GM19463 (cell line): ENCODE results near the gene TMEM117.
"Not testable (repeated sequence)": the region's sequence is repeated elsewhere in the genome, so short reads cannot be mapped to it uniquely, and the experiment has no call there.

Experiments
- ATAC-seq: cut with Tn5 transposase; IDR thresholded peaks from one replicate; pipeline ENCODE4 v1.9.1; 2021; ENCODE audit warnings: mild to moderate bottlenecking, moderate library complexity; ENCODE audit not compliant: unreplicated experiment

The TMEM117 gene

DNA sequence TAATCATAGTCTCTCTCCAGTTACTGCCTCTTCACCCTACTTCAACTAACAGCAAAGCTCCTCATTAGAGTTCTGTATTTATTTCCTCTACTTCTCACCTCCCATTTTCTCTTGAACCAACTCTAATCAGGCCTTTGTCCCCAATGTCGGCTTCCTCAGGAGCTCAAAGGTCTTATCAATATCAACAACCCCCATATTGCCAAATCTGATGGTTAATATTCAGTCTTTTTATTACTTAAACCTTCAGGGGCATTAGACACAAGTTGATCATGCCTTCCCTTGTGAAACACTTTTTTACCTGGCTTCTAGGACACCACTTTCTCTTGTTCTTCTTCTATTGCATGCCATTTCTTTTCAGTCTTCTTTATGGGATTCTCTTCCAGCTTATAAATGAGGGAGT lies 531.3 kb downstream of the TMEM117 start:
- no peak for ATAC-seq

DNA sequence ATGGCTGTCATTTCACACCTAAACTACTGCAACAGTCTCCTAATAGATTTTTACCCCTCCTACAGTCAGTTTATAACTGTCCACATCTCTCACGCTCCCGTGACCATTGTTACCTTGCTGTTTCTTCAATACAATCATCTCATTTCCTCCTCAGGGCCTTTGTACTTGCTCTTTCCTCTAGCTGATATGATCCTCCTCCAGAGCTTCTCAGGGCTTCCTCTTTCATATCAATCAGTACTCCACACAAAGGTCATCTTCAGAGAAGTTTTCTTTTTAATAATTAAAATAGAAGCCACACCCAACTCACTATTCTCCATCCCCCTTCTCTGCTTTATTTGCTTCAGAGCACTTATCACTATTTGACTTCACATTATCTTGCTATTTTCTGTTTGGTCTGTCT lies 532.0 kb downstream of the TMEM117 start:
- ATAC-seq: no peak

DNA sequence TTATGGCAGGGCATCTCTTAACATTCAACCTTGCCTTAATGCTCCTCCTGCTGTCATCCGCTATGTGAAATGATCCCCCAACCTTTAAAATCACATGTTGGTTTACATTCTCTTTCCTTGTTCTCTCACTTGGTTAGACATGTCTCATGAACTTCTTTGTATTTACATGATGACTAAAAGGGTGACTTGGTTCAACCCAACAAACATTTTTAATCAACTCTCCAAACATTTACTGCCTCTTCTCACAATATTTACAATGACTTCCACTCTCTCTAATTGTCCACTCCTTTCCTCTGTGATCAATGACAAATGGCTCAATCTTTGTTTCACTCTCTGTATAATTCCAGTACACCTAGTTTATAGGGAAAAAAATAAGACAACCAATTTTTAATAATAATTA lies 534.1 kb downstream of the TMEM117 start:
- no peak for ATAC-seq

DNA sequence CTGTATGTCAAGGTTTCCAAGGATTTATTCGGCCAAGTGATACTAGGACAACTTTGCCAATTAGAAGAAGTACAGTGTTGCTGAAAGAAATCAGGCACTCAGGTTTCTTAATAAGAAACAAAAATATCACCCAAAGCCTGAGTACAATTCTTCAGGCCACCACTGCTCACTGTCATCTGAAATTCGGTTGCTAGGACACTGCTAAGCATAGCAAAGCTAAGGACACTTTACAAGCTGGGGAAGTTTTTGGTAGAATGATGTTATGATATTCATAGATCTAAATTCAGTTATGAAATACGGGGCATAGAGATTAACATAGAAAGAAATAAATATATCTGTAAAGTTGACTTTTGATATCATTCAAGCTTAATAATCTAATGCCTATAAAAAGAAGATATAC lies 535.1 kb downstream of the TMEM117 start:
- ATAC-seq: no peak

DNA sequence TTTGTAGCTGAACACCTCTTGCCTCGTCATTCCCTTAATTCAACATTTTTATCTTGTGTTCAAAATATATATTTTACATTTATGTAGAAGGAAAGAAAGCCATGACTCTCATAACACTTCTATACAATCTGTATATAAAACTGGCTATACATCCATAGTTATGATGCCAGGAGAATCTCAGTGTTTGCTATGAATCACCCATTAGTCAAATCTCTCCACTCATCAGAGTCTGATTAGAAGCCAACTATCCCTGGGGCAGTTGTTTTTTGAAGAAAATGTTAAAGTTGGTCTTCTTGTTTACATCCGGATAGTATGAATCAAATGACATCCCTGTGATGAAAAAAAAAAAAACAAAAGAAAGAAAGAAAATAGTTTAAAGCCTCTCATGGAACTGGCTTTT lies 536.4 kb downstream of the TMEM117 start:
- no peak for ATAC-seq

DNA sequence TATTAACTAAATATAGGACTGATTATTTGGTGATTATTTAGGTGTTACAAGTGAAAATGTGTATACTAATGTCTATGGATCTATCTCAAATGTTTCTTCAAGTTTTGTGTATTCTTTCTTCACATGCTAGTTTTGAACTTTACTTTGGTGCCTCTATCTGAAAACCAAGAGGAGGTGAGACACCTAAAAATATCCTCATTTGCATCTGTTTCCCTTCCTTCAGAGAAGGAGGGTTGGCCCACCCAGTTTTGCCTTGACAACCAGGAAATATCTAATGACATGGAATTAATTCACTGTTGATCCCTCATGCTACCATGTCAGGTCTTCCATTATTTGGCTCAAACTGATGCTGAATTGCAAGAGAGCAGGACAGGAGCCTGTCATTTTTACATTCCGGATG lies 539.8 kb downstream of the TMEM117 start:
- ATAC-seq: no peak

DNA sequence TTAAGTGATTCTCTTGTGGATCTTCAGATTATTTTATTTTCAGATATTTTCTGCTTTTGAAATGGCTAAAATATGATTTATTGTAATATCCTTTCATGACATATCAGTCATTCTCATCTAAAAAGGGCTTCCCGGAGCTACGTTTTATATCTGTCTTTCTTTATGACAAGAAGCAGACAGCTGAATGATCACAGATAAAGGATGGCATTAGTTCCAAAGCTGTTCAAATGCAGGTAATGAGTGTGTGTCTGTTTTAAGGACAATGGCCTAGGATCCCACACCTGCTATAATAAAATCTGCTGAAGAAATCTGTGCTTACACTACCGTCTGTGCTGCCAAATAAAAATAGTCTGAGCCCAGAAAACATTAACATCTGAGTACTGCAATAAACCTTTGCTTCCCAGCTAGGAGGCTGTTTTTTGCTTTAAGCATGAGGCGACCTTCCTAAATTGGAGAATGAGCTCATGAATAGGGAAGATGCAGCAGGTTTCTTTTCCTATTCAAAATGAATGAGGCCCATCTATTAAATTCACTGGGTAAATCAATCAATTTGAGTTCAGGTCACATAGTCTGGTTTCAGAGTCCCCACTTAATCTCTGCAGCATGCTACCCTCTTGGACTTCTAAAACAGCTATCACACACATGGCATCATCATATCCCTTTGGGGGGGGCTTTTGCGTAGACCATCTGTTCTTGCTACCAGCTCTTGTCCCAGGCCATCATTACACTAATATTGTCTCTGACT lies 541.7 kb downstream of the TMEM117 start:
- ATAC-seq: no peak

DNA sequence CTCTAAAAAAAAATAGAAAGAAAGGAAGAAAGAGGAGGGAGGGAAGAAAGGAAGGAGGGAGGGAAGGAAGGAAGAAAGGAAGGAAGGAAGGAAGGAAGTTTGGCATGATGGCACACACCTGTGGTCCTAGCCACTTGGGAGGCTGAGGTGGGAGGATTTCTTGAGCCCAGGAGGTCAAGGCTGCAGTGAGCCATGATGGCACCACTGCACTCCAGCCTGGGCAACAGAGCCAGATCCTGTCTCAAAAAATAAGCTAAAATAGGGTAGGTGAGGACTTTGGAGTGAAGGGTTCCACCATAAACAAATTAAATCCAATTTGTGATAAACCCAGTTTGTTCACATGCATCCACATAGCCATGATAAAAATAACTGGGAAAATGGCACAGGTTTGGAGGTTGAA lies 543.2 kb downstream of the TMEM117 start:
- ATAC-seq: not testable (repeated sequence)

DNA sequence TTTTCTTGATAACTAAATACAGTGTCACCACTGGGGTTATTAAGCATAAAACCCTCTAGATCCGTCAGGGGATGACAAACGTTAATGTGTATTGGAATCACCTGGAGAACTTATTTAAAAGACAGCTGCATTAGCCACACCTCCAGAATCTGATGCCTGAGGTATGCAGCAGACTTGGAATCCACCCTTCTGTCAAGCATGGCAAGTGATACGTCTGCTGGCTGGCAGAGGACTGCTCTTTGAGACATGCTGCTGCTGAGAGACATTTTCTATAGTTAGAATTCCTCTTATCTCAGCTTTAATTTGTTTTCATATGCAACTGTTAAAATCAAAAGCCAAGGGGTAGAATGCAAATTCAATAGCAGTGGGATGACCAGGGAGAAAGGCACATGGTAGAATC lies 544.0 kb downstream of the TMEM117 start:
- ATAC-seq: no peak

DNA sequence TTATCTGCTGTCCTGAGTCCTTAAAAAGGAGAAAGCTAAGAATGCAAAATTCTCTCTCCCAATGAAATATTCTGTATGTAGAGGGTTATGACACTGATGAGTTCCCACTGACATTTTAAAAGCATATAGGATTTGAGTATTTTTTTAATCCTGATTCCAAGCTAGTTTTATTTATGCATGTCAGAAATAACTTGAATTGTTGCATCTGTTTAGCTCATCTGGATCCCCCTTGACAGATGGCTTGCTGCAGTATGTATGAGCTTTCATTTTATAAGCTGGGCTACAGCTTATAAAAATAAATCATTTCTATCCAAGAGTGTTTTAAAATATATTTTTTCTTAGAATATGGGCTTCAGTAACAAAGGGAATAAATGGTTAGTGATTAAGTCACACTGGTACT lies 545.0 kb downstream of the TMEM117 start:
- ATAC-seq: no peak

DNA sequence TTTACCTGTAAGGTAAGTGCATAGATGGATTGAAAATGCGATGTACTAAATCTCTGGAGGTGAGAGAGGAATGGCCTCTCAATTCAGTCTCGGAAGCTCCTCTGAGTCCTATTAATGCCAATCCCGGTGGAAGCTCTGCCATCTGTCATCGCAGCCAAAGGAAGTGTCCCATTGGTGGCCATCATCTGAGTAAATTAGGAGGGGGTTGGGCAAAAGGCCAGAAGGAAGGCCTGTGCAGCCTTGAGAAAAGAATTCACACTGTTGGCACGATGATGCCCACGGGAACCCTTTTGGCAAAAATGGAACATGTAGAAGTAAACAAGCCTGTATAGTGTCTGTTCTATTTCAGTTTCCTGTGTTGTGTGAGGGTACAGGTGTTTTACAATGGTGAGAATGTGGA lies 545.5 kb downstream of the TMEM117 start:
- ATAC-seq: no peak

DNA sequence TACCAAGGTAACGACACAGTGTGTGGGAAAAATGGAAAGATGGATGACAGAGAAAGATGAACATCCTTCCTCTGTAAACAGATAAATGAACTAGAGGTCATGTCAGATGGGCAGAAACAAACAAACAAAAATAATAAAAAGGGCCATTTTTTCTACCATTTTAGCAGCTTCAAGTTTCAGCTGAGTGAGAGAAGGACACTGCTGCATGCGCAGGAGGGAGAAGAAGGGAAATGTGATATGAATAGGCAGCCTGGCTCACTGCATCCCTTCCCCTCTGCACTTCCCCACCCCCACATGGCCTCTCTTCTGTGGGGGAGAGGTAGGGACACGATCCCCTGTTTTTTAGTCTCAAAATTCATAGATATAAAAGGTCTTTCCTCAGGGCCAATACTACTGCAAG lies 548.3 kb downstream of the TMEM117 start:
- no peak for ATAC-seq

DNA sequence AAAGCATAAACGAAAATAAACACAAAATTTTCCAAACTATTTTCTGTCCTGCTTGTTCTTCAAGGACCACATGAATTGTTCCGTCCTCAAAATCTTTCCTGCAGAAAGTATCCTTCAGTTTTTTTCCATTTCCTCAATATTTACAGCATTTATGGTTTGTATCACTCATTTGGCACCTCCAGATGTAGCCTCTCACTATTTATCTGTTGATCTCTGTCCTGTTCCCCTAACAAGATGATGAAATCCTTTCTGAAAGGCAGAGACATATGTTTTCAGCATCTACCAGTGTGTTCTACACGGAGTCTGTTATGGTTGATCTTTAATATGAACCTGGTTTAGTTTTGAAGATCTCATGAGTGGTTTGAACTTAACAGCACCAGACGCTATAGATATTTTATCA lies 550.1 kb downstream of the TMEM117 start:
- no peak for ATAC-seq

DNA sequence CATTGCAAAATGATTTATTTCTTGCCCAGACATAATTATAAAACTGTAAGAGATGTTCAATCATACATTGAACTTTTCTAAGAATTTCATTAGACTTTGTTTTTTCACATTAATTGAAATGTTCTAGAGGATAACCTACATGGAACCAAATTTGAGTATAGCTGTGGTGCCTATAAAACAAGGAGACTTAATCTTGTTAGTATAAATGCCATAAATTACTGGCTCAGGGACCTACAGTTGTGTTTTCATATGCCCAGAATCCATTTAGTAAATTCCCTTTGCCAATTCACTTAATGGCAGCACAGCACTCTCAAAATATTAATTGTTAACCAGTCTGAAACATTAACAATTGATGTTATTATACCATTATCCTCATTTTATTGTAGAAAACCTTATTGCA lies 551.7 kb downstream of the TMEM117 start:
- no peak for ATAC-seq

DNA sequence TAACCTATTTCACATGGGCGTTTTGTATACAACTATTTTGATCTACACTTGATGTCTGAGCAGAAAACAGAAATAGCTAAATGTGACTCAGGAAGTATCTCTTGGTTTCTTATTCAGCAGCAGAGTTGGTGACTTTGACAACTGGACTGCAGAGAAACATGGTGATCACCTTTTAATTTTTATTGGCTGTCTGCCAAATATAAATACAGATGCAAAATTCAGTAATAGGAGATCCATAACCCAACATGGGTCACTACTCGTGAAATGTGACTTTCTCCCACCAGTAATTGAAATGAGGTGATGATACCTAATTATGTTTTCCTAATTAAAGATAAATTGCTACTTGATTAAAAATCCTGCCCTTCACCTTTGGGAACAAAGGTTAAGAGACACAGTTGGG lies 553.2 kb downstream of the TMEM117 start:
- no peak for ATAC-seq

DNA sequence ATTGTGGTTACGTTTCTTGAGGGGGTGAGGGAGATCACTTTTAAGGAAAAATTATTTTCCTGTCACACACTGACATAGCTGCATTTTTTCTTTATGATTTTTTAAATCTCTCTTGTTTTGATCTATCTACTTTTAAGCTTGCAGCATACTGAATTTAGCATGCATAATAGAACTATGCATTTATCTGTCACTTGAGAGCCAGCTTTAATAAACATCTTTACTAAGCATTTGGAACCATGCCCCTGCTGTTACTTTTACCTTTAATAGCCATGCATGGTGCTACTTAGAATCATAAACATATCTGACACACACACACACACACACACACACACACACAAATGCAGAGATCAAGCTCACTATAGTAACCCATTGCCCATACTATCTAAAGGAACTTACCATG lies 554.0 kb downstream of the TMEM117 start:
- no peak for ATAC-seq

DNA sequence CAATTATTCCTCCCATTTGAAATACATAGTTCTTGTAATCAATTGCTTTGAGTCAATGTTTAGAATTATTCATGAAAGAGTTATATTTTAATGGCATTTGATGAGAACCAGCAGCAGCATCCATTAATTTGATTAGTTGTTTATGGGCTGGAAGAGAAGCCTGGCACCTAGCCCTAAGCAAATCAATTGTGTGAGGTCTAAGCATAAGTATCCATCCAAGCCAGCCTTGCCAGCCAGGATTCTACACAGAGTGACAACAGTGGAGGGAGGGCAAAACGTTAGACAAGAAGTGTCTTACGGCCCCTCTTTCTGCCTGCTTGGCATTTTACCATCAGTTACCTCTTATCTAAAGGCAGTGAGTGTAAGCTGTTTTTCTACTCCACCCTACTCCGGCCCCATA lies 561.8 kb downstream of the TMEM117 start:
- ATAC-seq: no peak

DNA sequence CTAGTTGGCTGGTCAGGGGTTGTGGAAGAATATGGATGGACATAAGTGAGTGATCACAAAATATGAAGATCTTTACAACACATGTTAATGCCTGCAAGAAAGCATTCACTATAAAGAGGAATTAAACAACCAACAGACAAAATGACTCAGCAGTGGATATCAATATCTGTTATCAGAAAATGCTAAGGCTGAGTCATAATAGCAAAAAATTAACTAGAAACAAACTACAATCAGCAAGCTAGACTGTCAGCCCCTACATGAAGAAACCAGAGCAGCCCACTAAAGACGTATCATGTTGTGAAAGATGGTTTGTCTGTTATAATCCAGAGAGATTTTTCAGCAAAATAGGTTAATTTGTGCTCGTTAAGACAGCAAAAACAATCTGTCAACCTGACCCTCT lies 567.3 kb downstream of the TMEM117 start:
- ATAC-seq: no peak

DNA sequence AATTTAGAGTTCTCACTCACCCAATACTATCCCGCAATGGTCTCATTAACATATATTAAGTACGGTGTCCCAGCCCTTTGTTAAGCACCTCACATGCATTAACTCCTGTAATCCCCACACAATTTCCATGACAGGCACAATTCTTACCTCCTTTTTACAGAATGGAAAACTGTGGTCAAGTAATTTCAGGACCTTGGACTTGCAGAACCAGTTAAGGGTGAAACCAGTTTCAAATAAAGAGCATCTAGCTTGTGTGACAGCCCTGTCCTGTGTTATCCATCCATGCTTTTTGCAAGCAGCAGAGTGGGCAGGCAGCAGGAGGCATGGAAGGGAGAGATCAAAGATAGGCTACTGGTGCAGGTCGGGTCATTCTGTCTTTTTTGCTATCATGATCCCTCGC lies 569.4 kb downstream of the TMEM117 start:
- no peak for ATAC-seq

DNA sequence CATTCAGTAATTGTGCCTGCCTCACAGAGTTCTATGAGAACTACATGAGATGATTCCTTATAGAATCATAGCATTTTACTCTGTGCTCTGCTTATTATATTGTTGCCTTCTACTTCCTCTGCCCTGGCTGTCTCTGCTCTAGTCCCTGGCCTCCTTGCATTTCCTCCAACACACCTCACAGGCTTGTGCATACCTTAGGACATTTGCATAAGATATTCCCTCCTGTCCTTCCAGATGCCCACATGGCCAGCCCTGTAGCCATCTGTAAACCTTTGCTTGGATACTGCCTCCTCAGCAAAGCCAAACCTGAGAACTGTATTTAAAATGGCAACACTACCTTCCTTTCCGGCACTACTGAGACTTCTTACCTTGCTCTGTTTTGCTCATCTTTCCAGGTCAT lies 586.7 kb downstream of the TMEM117 start:
- no peak for ATAC-seq

DNA sequence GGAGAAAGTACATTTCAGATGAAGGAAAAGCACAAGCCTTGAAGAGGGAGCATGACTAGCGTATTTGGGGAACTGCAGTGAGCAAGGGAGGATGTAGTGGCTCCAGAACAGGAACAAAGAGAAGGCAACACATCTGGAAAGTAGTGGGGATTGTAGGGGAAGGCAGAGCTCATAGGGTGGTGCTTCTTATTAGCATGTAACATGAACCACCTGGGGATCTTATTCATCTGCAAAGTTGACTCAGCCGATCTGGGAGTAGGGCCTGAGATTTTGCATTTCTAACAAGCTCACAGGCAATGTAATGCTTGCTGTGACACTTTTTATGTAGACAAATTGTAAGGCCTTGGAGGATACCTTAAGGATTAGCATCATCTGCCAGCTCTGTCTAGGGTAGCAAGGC lies 592.9 kb downstream of the TMEM117 start:
- ATAC-seq: no peak

DNA sequence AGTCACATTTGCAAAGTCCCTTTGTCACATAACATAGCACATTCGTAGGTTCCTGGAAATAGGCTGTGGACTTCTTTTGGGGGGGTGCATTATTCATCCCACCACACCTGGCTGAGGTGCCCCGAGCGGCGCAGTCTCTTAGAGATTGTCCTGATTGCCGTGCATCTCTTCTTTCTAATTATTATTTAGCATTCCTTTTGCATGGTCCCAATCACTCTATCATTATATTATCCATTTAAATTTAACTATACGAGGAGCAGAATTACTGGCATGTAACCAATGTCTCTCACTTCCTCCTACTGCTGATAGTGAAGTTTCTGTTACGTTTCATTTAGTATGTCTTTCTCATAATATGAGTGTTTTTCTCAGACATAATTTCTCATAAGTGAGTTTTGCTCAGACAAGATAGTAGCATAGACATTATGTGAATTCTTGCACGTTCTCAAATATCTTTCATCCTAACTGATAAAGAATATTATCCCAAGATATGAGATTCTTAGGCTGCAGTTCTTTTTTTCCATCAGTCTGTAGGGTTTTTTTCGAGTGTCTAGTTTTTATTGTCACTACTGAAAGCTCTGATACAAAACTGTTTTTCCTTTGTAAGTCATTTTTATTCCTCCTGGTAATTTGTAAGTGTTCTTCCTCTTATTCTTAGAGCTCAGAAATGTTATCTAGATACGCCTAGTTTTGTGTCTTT lies 595.9 kb downstream of the TMEM117 start:
- ATAC-seq: peak; percentile 71

DNA sequence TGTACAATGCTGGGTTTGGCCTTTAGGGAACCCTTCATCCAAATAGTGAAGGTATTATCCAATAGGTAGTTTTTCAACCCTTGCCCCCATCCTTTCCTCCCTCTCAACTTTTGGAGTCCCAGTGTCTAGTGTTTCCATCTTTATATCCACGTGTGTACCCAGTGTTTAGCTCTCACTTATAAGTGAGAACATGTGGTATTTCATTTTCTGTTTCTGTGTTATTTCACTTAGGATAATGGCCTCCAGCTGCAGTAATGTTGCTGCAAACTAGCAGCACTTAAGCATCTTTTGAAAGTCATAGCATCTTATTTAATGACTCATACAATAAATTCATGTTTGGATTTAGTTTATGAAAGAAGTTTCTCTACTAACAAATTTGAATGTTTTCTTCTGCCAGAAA lies 597.8 kb downstream of the TMEM117 start:
- peak; percentile 30 for ATAC-seq
